BJ (cell line): Measurements from ENCODE around the gene ASGR1. TPM values are rescaled to one million over a fixed set of nuclear protein-coding genes. Genes with fewer than 3 reads are reported as not detected.

Source experiments
- CTCF ChIA-PET: fragments of 350-600 bp; formaldehyde crosslinking; extraction: SDS; loops from one replicate; lab custom pipeline; 2021; ENCODE audit warnings: antibody characterized with exemption, inconsistent platforms; lab: Yijun Ruan, JAX
- POLR2A ChIA-PET: fragments of 300-600 bp; sonication (Branson Sonifier 250); formaldehyde crosslinking; extraction: SDS; loops from one replicate; lab custom pipeline; 2021; ENCODE audit warnings: antibody characterized with exemption; lab: Charles Lee
- DNase-seq: peaks from one replicate; pipeline ENCODE4 v3.0.0-alpha.2; 2011; ENCODE audit warnings: low read depth
- H3K27me3 ChIP-seq: 2 replicates; pipeline ENCODE4 v1.6.0; 2011; ENCODE audit warnings: low read length; ENCODE audit not compliant: control insufficient read depth, insufficient read depth
- H3K36me3 ChIP-seq: 2 replicates; pipeline ENCODE4 v1.5.1; 2011; ENCODE audit warnings: low read length; ENCODE audit not compliant: control insufficient read depth, insufficient read depth
- H3K4me3 ChIP-seq: 2 replicates; pipeline ENCODE4 v1.5.1; 2011; ENCODE audit warnings: low read depth, mild to moderate bottlenecking, control low read depth, low read length
- polyA plus RNA-seq: library from polyadenylated mRNA; depleted of rRNA; stranded (reverse); fragments of >200 nt; gene quantifications from 2 replicates; pipeline ENCODE4 v1.2.3, GENCODE V29; 2011
- TF ChIP-seq, protein P1 (sequence below): IDR thresholded peaks from 2 replicates; pipeline ENCODE4 v1.5.1; 2011; ENCODE audit warnings: low read depth, mild to moderate bottlenecking, control low read depth, inconsistent platforms, low read length, moderate library complexity; ENCODE audit not compliant: insufficient read depth

Gene ASGR1
- polyA plus RNA-seq, 1 experiment, result 0.56 TPM

DNA sequence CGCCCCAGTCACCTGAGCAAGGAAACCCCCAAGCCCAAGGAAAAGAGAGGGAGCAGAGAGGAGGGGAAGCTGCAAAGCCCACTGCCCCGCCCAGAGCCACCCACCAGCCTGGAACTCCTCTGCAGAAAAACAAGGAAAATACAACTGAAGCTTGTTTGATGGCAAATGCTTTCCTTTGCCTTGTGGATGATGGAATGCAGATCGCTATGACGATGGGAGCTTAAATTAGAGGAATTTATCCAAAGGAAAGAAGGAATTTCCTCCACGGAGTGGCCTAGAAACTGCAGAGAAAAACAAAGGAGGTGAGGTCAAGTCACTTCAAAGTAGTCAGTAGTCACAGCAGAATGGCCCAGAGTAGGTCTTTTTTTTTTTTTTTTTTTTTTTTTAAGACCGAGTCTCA lies 33.1 kb downstream of the ASGR1 start:
- TF ChIP-seq, protein P1, sequence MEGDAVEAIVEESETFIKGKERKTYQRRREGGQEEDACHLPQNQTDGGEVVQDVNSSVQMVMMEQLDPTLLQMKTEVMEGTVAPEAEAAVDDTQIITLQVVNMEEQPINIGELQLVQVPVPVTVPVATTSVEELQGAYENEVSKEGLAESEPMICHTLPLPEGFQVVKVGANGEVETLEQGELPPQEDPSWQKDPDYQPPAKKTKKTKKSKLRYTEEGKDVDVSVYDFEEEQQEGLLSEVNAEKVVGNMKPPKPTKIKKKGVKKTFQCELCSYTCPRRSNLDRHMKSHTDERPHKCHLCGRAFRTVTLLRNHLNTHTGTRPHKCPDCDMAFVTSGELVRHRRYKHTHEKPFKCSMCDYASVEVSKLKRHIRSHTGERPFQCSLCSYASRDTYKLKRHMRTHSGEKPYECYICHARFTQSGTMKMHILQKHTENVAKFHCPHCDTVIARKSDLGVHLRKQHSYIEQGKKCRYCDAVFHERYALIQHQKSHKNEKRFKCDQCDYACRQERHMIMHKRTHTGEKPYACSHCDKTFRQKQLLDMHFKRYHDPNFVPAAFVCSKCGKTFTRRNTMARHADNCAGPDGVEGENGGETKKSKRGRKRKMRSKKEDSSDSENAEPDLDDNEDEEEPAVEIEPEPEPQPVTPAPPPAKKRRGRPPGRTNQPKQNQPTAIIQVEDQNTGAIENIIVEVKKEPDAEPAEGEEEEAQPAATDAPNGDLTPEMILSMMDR, result no peak
- ChIA-PET CTCF (interaction anchor here (0.7 to 2.1 kb wide), 2 partner anchors 10 to 13 kb away, joined by 3 to 9 read pairs; no protein-coding TSS in a partner anchor), POLR2A (interaction anchor here (0.5 kb wide), 1 partner anchor 338 kb away, joined by 3 read pairs; no protein-coding TSS in a partner anchor)
- Histone ChIP-seq H3K4me3 (no peak overlapping the region), H3K27me3 (peaks cover 5% of the 10 kb centered on the region), H3K36me3 (no peaks in the 10 kb centered on the region)
- DNase-seq, result no peak

DNA sequence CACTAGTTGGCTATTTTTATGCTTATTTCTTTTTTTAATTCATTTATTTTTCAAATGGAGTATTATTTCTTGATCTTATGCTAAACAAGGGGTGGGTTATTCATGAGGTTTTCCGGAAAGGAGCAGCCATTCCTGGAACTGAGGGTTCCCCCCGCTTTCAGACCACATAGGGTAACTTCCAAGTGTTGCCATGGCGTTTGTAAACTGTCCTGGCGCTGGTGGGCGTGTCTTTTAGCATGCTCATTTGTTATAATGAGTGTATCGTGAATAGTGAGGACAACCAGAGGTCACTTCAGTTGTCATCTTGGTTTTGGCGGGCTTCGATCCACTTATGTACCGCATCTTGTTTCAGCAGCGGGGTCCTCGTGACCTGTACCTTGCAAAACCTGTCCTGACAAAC lies 35.0 kb downstream of the ASGR1 start:
- CTCF ChIA-PET, result no interaction called here
- Histone ChIP-seq H3K36me3 (no peaks in the 10 kb centered on the region), H3K4me3 (no peak overlapping the region), H3K27me3 (peaks cover 12% of the 10 kb centered on the region)
- TF ChIP-seq, protein P1, result no peak
- DNase-seq, result no peak
- POLR2A ChIA-PET, result no interaction called here

DNA sequence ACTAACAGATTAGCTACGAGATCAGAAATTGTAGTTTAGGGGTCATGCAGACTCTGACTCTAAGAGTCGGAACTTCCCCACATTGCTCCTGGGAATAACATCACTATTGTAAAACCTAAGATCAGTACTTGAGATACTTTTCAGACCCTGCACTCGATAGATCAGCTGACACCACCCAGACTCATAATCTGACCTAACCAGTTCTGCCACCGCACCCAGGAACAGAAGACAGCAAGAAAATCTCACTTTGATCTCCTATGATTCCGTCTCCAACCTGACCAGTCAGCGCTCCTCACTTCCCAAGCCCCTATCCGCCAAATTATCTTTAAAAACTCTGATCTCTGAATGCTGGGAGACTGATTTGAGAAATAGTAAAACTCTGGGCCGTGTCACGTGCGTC lies 37.3 kb downstream of the ASGR1 start:
- CTCF ChIA-PET, result interaction anchor here (0.7 to 3.0 kb wide), 5 partner anchors 8 to 155 kb away, joined by 3 to 28 read pairs (median 4); no protein-coding TSS in a partner anchor
- H3K36me3 ChIP-seq, result no peaks in the 10 kb centered on the region
- H3K27me3 ChIP-seq, result peaks cover 13% of the 10 kb centered on the region
- POLR2A ChIA-PET, result no interaction called here
- DNase-seq, result no peak
- TF ChIP-seq, protein P1, result no peak
- no peak overlapping the region for H3K4me3 ChIP-seq

DNA sequence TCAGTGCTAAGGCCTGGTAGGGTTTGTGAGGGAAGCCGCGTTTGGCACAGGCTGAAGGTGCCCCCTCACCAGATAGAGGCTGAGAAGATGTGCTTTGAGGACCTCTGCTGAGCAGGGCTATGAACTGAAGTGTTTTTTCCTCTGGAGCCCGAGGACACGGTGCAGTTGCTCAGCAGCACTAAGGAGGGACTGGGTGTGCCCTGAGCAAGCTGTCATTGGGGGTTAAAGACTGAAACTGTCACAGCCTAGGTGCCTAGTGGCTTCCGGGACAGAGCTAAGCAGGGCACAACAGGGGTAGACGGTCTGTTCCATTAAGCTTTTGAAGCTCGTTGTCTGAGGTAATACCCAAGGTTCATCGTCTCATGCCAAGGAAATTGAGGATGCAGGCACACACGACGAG lies 39.8 kb downstream of the ASGR1 start:
- H3K4me3 ChIP-seq, result no peak overlapping the region
- DNase-seq, result no peak
- ChIA-PET POLR2A (no interaction called here), CTCF (interaction anchor here (0.8 to 3.0 kb wide), 7 partner anchors 13 to 225 kb away, joined by 3 to 28 read pairs (median 4); no protein-coding TSS in a partner anchor)
- H3K36me3 ChIP-seq, result no peaks in the 10 kb centered on the region
- TF ChIP-seq, protein P1, result no peak
- peaks cover 13% of the 10 kb centered on the region for H3K27me3 ChIP-seq

DNA sequence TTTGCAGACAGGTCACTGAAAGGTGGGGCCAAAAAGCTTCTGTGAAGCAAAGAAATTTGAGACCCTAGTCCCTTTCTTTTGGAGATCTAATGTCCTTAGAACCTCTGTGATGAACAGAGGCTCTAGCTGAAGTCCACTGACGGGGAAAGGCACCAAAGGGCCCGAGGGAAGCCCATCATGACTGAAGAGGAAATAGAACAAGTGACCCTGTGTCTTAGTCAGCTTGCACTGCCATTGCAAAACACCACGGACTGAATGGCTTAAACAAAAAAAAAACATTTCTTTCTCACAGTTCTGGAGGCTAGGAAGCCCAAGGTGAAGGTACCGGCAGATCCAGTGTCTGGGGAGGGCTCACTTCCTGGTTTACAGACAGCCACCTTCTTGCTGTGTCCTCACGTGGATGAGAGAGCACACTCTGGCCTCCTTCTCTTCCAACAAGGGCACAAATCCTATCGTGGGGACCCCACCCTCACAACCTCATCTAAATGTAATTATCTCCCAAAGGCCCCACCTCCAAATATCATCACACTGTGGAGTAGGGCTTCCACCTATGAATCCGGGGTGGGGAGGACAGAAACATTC lies 40.3 kb downstream of the ASGR1 start:
- no peaks in the 10 kb centered on the region for H3K36me3 ChIP-seq
- ChIA-PET POLR2A (no interaction called here), CTCF (interaction anchor here (0.8 to 4.4 kb wide), 9 partner anchors 14 to 225 kb away, joined by 4 to 92 read pairs (median 10); no protein-coding TSS in a partner anchor)
- TF ChIP-seq, protein P1, result no peak
- H3K27me3 ChIP-seq, result peaks cover 13% of the 10 kb centered on the region
- no peak overlapping the region for H3K4me3 ChIP-seq
- DNase-seq, result no peak
